HG03039 (cell line): ENCODE measurements around the gene C14orf93.

Experiments
- ATAC-seq: cut with Tn5 transposase; IDR thresholded peaks from one replicate; pipeline ENCODE4 v1.9.1; 2021; ENCODE audit warnings: mild to moderate bottlenecking, moderate library complexity; ENCODE audit not compliant: unreplicated experiment

Gene C14orf93

GRCh38 chr14:23045419-23046357, 35.7 kb upstream of the C14orf93 start:
- ATAC-seq: no peak

- ATAC-seq: no peak
These were observed 34.9 kb upstream of the C14orf93 start for GRCh38 chr14:23044840-23045239.

GRCh38 chr14:23043754-23044153, 33.8 kb upstream of the C14orf93 start:
- no peak for ATAC-seq

GRCh38 chr14:23043145-23043544, 33.2 kb upstream of the C14orf93 start:
- no peak for ATAC-seq

GRCh38 chr14:23042162-23042965, 32.4 kb upstream of the C14orf93 start, which contains the start of gene PSMB11:
PSMB11 (plus strand) TSS chr14:23042212; CDS start chr14:23042226, 14 bp downstream.
- no peak for ATAC-seq

GRCh38 chr14:23041729-23042128, 31.8 kb upstream of the C14orf93 start:
- no peak for ATAC-seq

- ATAC-seq: no peak
These were observed 30.2 kb upstream of the C14orf93 start for GRCh38 chr14:23040100-23040499.

GRCh38 chr14:23035303-23036144, 25.6 kb upstream of the C14orf93 start:
- ATAC-seq: no peak

GRCh38 chr14:23034498-23035302, 24.8 kb upstream of the C14orf93 start, which contains the start of gene PSMB5:
PSMB5 (minus strand) TSS chr14:23034900; CDS start chr14:23034881, 19 bp downstream.
- ATAC-seq: peak; percentile 85

GRCh38 chr14:23033801-23034497, 24.0 kb upstream of the C14orf93 start:
- peak; percentile 7 for ATAC-seq

- ATAC-seq: no peak
These were observed 23.3 kb upstream of the C14orf93 start for GRCh38 chr14:23033251-23033727.

- ATAC-seq: no peak
These were observed 21.0 kb upstream of the C14orf93 start for GRCh38 chr14:23030936-23031335.

- no peak for ATAC-seq
These were observed 18.9 kb upstream of the C14orf93 start for GRCh38 chr14:23028799-23029198.

GRCh38 chr14:23025151-23025814, 15.3 kb upstream of the C14orf93 start:
- no peak for ATAC-seq

- no peak for ATAC-seq
These were observed 14.7 kb upstream of the C14orf93 start for GRCh38 chr14:23024612-23025075.

GRCh38 chr14:23023795-23024152, 13.8 kb upstream of the C14orf93 start:
- ATAC-seq: no peak

- ATAC-seq: no peak
These were observed 13.3 kb upstream of the C14orf93 start for GRCh38 chr14:23023022-23023794.
